Measurements from ENCODE around the gene UBAC2.
"Not testable (repeated sequence)": the region's sequence is repeated elsewhere in the genome, so short reads cannot be mapped to it uniquely, and the experiment has no call there.

The UBAC2 gene

DNA sequence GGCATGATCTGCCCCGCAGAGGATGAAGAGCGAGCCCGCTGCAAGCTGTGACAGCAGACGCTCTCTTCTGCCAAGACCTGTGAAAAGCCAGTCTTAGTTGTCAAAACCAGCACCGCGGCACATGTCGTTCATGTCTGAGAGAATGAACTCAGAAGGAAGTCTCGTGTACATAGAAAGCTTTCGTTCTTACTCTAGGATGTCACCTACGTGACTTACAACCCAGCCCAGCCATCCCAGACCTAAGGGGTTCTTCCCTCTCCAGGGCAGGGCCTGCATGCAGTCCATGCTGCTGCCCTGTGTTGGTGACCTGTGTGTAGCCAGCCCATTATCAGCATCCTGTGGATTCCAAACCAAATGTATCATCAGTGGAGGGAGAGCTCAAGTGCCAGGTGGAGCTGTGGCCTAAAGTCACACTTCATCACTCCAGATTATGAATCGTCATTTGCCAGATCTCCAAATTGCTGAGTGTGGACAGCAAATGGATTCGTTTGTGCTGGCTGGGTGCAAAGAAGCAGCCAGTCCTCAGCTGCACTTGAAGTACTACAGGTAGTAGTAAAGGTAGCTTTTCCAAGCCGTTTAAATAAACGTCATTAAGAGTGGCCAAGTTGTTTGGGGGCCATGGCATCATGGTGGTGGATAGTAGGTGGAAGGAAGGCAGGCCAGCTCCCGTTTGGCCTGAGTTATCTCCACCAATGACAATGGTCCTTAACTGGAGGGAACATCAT is 180.4 kb downstream of the UBAC2 start:
- DNase-seq (ENCODE audit: low read depth), result no peak

DNA sequence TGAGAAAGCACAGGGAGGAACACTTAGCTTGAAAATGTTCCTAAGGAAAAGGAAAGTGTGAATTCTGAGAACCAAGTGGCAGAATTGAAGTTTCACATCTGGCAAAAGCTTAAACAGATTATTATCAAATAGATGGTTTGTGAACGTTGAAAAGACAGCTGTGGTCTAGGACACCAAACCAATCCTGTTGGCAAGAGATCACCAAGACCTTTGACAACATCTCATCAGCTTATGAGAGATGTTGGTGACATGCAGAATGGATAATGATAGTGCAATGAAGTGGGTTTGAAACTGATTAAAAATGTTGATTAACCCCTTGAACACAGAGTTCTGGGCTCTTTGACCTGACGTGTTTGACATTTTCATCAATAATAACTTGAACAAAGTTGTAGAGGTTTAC is 181.1 kb downstream of the UBAC2 start:
- DNase-seq (ENCODE audit: low read depth), result no peak

DNA sequence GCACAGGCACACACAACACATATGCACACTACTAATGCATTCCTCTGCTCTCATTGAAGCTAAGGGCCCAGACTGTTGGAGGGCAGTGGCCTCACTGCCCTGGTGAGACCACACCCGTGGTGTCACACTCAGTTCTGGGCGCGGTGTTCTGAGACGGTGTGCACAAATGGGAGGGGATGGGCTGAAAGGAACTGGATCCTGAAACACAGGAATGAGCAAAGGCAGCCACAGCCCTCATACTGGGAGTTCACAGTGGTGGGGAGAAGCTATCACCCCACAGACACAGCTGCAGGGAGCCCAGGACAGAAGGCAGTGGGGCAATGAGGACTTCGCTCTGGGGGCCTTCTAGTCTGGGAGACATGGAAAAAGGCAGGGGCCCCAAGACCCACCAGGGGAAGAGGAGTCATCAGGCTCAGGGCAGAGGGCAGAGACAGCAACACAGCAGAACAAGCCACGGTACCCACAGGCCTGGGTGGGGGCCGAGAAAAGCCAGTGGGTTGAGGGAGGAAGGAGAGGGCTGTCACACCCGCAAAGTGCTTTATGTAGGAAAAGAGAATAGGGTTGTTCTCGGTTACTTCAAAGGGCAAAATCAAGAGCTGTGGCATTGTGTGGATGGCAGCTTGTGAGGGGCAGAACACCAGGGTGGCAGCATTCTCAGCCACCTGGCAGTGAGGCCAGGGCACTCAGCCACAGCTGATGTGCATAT is 181.9 kb downstream of the UBAC2 start:
- DNase-seq (ENCODE audit: low read depth), result no peak

DNA sequence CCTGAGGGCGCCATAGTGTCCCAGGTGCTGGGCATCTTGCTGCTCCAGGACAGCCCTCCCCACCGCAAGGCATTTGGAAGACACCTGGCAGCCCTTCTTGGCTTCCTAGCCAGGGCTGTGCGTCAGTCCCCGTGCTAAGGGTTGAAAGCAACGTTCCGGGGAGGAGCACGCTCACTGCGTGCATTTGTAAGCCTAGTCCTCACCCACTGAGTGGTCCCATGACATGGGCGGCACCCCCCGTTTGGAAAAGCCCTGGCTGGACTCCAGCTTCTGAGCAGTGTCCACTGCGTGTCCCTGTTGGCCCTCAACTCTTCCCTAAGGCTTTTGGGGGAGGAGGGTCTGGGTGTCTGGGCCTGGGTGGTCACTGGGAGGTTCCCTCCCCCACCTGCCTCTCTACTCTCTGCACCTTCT is 182.9 kb downstream of the UBAC2 start:
- no peak for DNase-seq (ENCODE audit: low read depth)

DNA sequence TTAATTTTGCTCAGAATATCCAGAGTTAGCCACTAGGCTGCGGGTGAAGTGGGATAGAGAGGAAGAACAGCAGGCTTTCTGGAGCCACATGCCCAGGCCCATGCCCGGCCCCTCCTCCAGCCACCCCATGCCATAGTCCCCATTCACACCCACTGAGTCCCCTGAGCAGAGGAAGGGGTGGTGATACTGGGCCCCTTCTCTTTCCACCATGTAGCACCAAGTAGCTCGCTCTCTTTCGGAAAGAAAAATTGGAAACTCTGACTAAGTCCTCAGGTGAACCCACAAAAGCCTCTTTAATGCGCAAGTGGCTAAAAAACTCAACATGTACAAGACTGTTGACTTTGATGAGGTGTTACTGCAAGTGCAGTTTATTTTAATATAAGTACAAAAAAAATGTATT is 183.3 kb downstream of the UBAC2 start:
- DNase-seq (ENCODE audit: low read depth), result no peak

DNA sequence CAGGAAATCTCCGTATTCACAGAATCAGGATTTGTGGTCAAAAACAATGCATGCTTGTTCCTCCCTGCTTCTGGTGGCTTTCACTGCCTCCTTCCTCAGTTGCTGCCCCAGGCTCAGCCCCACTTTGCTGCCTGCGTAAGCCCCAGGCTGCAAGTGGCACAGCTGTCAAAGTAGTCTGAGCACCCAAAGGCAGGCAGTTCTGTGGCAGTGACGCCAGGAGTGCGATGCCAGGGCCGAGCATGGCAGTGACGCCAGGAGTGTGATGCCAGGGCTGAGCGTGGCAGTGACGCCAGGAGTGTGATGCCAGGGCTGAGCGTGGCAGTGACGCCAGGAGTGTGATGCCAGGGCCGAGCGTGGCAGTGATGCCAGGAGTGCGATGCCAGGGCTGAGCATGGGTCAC is 183.8 kb downstream of the UBAC2 start:
- no peak for DNase-seq (ENCODE audit: low read depth)

DNA sequence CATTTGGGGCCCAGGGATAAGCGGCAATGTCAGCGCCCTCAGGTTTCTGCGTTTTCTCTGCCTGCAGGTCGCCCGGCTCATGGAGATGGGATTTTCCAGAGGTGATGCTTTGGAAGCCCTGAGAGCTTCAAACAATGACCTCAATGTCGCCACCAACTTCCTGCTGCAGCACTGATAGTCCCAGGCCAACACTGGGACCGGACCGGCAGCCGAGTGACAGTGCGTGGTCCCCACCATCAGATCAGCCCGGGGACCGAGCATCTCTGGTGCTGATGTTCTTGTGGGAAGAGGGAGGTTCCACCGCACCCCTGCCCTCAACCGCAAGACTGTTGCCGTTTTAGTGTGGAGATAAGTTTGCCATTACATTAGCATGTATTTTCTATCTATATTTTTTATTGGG is 184.5 kb downstream of the UBAC2 start:
- no peak for DNase-seq (ENCODE audit: low read depth)

DNA sequence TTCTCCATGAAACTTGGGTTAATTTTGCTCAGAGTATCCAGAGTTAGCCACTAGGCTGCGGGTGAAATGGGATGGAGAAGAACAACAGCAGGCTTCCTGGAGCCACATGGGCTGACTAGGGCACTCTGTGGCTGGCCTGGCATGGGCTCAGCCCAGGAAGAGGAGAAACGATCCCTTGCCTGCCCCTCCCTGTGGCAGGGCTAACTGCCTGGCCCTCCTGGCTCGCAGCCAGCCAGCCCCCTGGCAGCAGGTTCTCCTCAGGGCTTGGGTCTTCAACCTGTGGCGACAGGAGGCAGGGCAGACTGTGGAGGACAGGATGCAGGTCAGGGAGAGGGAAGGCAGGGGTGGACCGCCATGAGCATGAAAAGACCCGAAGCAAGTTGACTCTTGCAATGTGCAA is 185.3 kb downstream of the UBAC2 start:
- DNase-seq (ENCODE audit: low read depth), result no peak

DNA sequence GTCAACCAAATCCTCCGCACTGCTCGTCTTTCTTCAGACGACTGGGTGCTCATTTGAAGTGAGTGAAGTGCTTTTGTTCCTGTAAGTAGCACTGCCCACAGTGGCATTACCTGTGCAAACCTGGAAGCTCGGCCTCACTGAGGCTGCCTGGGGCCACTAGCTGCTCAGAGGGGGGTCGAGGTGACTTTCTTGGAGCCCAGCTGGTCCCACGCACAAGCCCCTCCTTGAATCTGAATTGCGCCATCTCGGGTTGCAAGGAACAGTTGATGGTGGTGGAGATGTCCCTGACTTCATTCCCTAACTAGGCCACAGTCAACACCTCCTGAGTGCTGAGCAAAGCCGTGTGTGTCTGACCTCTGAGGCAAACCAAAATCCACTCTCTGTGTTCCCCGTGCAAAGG is 185.8 kb downstream of the UBAC2 start:
- DNase-seq (ENCODE audit: low read depth), result no peak

DNA sequence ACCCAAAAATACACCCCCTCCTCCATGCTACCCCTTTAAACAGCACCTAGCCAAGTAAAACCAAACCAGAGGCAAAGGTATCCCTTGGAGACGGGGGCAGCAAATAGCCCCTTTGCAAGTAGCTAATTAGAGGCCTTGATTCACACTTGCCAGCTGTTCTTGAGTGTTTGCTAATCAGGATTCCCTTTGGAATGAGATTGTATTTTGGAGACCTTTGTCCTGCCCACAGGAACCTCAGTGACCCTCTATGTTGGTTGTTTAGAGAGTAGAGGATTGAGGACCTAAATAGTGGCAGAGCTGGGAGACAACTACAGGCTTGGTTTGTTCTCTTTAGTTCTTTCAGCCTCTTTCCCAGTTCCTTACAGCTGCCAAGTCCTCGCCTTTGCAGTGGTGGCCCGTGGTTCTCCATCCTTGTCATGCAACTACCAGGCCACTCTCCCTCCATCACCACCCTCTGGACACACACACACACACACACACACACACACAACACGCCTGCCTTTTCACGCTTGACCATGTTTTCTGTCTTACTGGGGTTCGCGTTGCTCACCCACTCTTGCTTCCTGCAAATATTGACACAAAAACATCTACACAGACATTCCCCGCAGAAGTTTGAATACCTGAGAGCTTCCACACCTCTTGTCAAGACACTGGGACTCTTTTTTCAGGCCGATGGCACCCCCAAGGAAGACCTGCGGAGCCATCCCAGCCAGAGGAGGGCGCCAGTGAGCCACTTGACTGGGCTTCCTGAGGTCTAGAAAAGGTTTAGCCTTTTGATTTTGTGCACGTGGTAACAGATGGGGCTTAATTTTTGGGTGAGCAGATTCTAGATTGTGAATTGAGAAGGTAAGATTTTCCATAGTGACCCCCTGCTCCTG is 186.5 kb downstream of the UBAC2 start:
- DNase-seq (ENCODE audit: low read depth), result no peak

DNA sequence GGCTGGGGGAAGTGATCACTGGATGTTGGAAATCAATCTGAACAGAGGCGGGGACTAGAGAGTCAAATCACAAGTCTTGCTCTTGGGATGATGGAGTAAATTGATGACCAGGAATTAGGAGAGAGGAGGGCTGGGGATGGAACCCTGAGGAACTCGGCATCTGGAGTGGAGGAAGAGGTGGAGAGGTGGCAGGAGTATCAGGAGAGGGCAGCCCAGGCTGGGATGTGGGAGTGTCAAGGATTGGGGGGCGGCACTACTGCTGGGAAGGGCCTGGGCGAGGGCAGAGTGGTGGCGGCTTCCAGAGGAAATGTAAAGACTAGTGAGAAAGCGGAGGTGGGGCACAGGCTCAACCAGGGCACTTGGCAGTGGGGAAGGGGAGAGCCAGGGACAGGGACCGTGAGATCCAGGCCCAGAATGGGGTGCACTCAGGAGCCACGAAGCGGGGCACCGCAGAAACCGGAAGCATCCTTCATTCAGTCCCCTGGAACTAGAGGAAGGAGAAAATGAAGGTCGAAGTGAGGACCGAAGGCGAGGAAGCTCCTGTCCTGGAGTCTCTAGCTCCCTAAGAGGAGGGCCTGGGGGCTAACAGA is 187.8 kb downstream of the UBAC2 start:
- DNase-seq (ENCODE audit: low read depth), result no peak

DNA sequence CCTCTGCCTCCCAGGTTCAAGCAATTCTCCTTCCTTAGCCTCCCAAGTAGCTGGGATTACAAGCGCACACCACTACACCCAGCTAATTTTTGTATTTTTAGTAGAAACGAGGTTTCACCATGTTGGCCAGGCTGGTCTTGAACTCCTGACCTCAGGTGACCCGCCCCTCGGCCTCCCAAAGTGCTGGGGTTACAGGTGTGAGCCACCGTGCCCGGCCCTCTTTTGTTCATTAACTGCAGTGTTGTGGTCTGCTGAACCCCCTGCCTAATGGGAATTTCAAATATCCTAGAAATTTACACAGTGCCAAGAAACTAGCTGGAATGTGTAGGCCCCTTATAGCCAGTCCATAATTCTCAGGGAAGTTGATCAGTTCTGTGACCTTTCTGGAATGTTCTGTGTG is 188.4 kb downstream of the UBAC2 start:
- DNase-seq (ENCODE audit: low read depth), result not testable (repeated sequence)

DNA sequence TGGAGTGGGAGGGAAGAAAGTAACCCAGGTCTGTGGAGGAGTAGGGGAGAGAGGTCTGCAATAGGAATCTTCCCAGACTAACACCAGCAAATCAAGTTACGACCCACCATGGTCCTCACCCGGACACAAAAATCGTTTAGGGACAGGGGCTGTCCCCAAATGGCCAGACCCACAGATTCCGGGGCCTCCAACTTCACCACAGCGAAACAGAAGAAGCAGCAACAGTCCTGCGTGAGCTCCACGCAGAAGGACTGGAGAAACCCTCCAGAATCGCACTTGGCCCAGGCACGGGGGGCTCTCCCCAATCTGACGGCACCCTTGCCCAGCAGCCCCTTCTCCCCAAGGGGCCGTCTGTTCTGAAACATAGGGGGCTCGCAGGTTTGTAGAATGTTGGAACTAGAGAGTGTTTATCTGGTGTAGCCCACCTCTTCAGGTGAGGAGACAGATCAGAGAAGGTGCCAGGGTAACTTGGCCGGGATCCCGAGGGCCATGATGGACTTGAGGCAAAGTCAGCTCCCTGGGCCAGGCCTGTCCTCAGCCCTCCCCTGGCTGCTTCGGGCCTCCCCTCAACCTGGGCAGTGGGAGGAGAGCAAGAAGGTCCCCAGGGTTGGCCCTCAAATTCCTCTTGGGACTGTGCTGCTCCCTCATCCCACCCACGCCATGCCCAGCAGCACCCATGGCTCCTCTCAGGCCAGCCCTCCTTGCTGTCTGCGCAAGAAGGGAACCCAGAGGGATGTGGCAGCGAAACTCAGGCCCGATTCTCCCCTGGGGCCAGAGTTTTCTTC is 189.1 kb downstream of the UBAC2 start:
- no peak for DNase-seq (ENCODE audit: low read depth)

DNA sequence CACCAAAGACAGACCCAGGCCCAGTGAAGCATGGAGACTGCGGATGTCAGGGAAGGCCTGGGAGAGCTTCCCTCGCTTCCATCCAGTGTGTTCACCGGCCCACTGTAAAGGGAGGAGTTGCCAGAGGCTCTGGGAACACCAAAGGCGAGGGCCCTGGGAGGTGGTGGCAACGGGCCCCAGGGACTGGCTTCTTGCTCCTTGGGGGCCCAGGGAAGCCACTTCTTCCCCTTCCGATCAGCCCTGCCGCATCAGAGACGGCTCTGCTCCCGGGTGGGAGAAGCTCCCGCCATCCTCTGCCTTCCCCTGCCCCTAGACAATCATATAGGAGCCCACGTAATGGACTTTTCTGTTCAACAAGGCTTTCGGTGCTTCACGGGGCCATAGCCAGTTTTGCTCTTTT is 189.9 kb downstream of the UBAC2 start:
- no peak for DNase-seq (ENCODE audit: low read depth)

DNA sequence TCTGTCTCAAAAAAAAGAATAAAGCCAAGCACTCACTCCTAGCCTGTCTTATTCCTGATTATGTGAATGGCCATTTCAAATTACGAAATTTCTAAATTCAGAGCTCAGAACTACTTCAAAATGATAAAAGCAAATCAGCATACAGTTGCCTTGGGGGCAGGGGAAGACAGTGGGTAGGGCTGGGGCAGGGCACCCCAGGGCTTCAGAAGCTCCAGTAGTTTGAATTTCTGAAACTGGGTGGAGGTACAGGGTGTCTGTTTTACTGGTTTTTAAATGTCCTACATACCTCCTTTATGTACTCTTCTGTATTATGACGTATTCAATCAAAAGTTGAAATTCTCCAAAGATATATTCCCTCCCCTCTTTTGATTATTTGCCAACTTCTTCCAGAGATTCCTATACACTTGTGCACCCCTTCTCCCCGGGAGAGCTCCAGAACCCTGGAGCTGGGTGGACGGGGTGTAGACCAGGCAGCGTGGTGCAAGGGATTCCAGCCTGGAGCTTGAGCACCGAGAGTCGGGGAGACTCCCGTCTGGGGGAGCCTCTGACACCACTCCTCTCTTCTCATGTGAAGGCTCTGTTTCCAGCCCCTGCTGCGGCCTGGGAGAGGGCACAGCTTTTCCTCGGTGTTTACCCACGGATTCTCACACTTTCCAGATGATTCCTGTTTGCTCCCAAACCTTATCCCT is 191.3 kb downstream of the UBAC2 start:
- DNase-seq (ENCODE audit: low read depth), result no peak

DNA sequence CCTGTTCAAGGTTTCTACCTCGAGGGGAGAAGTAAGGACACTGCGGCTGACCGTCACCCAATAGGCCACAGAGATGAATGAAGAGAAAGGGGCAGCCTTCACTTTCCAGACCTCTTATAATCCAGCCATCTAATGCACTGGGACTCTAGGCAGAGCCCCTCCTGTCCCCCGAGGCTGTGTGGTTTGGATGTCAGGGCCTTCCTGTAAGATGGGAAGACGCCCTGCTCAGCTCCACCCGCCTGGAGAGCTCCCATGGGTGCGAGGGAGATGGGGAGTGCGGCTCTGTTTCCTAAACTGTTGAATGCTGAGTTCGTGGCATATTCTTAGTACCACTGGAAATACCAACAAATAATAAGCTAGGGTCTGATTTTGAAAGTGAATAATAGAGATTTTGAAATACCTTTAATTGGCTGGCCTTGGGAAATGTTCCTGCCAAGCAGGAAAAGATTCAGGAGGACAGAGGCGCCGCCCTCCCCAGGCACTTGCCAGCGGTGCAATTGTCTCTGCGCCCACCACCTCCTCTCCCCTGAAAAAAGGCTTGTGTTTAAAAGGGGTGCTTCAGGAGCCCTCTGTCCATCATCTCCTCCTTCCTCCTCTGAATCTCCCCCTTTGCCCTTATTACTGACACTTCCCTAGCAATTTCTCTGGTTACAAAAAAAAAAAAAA is 191.9 kb downstream of the UBAC2 start:
- no peak for DNase-seq (ENCODE audit: low read depth)

DNA sequence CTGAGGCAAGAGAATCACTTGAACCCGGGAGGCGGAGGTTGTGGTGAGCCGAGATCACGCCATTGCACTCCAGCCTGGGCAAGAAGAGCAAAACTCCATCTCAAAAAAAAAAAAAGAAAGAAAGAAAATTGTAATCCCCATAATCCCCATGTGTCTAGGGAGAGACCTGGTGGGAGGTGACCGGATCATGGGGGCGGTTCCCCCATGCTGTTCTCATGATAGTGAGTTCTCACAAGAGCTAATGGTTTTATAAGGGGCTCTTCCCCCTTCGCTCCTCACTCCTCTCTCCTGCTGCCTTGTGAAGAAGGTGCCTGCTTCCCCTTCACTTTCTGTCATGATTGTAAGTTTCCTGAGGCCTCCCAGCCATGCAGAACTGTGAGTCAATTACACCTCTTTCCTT is 192.7 kb downstream of the UBAC2 start:
- not testable (repeated sequence) for DNase-seq (ENCODE audit: low read depth)

DNA sequence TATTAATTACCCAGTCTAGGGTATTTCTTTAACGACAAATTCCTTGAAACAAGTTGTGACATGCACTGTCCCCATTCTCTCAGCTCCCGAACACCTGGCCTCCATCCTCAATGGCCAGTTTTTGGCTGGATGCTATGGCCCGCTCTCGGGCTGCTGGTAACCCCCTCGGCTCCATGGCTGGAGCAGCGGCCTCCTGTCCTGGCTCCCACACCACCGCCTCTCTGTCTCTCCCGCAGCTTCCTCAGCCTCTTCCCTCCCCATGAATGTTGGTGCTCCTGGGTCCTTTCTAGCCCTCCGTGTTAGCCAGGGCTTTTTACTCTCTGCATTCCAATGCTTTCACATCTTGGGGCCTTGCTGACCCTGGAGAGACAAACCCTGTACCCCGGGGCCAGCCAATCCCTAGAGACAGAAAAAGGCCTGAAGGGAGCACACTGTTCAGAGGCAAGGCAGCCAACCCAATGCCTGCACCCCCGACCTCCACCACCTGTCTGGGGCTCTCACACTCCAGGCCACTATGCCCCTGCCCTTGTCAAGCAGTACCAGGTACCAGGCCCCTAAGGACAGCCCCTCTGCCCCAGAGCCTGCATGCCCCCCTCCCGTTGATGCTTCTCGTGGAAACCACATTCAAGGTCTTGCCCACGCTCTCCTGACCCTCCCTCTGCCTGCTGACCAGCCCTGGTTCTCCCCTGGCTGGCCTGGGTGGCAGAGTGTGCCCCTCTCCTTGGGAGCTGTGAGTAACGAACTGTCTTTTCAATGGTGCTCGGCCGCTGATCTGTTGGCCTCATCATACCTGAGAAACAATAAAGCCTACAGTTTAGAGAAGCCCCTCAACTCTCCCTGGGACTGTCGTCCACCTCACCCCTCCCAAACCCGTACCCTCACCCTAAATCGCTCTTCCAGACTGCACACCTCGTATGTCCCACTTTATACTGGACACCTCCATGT is 193.4 kb downstream of the UBAC2 start:
- no peak for DNase-seq (ENCODE audit: low read depth)

DNA sequence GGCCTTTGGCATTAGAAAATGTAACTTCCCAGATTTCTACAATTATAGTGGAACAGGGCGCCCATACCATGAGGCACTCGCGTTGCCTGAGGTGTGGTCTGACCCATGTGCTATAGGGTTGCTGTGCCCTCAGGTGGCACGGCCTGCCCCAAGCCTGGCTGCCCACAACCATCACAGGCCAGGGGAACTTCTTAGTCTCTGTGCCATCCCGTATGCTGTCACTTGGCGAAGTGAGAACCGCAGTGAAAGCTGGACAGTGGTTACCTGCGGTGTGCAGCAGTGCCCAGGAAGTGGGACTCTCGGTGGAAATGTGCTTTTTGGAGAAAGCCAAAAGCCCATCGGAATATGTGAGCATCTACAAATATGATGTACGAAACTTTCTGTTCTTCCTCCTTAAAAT is 194.8 kb downstream of the UBAC2 start:
- no peak for DNase-seq (ENCODE audit: low read depth)

Data from GM04504 (cell line).